Measurements from ENCODE around the gene FOXE1.

FOXE1 gene

DNA sequence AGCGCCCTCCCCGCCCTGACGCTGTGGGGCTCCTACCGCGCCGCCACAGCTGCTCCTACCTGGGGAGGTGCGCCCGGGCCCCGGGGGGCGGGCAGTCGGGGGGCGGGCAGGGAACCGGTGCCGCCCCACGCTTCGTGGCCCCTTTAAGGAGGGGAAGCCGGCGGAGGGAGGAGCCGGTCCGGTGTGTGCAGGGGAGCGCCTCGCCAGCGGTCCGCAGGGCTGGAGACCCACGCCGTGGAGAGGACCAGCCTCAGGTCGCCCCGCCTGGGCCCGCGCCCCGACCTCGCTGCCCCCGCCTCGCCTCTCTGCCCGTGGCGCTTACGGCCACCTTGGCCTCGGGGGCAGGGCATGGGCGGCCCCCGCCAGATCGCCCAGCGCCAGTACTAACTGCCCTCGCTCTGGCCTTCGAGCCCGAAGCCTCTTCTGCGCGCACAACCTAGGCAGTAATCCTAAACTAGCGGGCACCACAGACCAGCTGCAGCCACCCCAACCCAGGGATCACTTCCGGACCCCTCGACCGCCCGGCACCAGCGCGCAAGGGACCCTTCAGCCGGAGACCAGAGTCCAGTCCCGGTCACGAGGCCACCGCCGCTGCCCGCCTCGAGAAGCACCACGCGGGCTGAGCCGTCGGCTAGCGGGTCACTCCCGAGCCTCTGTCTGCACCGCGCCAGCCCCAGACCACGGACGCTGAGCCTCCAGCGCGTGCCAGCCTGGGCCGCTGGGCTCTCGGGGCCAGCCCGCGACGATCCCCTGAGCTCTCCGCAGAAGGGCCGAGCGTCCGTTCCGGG is at the start of gene FOXE1:
Gene FOXE1 (plus strand): TSS at position 171 of the 788 bp plus-strand sequence. CDS start 689 bp downstream, outside the sequence.
- no peak for DNase-seq (ENCODE audit: low spot score)

DNA sequence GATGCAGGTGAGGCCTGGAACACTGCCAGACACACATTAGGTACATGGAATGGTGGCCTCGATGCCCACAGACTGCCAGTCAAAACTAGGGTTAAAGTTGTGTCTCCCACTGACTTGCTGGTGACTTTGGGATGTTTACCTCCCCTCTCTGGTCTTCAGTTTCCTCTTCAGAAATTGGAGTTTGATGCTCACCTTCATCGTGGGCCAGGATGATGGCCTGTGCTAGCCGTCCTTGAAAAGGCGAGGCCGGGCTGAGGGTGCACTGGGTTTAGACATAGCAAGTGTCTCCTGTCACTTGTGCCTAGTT is 49.0 kb upstream of the FOXE1 start:
- no peak for DNase-seq (ENCODE audit: low spot score)

DNA sequence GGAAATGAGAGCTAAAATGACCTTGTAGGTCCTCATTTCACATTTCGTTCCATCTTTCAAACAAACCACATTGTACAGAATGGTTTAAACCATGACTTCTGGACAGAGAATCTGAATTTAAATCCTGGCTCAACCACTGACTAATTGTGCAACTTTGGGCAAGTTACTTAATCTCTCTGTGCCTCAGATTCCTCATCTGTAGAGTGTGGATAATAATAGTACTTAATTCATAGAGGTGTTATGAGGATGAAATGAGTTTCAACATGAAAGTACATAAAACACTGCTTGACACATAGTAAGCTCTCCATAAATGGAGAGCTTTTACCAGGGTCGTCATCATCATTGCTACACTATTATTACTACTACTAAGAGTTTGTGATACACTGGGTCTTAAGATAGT is 46.3 kb upstream of the FOXE1 start:
- no peak for DNase-seq (ENCODE audit: low spot score)

DNA sequence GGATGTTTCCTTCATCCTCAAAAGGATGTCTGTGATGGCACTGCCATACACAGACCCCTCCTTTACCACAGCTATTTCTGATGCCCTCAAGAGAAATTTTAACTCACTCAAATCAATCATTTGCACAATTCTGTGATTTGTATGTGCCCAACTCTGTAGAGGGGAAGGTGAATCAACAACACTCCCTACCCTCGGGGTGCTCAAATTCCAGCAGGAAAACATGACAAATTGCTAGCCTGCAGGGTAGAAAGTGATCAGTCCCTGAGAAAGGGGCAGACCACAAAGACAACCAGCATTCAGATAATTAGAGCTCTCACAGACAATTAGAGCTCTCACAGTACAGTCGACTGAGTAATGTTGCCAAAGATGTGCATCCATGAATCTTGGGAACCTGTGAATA is 45.3 kb upstream of the FOXE1 start:
- no peak for DNase-seq (ENCODE audit: low spot score)

DNA sequence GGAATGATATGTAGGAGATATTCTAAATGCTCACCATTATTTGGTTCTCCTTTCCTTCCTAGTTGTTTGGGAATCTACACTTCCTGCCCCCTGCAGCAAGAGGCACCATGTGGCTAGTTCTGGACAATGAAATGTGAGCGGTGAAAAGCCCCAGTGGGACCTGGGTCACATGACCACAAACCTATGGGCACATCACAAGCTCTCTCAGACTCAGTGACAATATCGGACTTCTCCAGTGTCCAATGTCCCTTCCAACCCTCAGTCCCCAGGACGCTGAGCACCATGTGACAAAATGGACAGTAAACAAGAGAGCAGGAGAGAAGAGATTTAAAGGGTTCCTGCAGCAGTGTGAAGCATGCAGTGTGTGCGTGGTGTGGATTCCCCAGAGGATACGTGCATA is 44.6 kb upstream of the FOXE1 start:
- DNase-seq (ENCODE audit: low spot score) = no peak

DNA sequence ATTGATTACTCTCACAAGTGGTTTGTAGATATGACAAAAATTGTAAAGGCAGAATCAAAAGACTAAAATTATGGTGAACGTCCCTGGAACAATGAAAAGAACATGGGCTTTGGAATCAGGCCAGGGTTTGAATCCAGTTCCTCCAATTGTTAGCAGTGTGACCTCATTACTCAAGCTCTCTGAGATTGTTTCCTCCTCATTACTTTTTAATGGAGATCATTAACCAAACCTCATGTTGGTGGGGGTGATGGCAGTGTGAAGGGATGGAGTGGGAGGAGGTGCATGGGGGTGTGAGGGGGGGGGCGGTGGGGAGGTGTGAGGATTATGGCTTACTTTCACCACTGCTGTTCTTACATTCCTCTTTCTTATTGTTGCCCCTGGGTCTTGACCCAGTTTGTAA is 44.1 kb upstream of the FOXE1 start:
- DNase-seq (ENCODE audit: low spot score) = no peak

DNA sequence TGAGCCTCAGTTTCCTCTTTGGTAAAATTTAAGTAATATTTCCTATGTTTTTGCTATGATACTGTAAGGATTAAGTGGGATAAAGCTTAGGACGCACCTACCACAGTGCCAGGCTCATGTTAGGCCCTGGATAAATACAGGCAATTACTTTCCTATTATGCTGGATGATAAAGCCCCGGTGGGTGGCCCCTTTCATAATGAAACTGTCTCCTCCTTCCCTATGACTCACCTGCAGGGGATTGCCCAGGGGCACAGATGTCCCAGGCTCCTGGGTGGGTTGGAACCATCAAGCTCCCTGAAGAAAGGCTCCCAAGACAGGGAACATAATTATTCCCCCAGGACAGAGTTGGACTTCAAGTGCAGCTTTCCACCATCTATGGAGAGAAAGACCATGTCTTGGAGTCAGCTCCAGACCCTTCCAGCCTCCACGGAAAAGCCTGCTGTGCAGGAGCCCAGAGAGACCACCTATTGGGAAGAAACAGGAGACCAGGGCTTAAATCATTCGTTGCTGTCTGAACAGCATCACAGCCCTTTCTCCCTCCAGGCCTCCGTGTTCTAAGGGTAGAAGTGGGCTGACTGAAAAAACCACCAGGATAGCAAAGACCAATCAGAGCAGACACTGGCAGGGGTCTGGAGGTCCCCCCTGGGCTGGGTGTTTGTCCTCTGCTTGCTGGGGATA is 43.2 kb upstream of the FOXE1 start:
- DNase-seq (ENCODE audit: low spot score) = no peak

DNA sequence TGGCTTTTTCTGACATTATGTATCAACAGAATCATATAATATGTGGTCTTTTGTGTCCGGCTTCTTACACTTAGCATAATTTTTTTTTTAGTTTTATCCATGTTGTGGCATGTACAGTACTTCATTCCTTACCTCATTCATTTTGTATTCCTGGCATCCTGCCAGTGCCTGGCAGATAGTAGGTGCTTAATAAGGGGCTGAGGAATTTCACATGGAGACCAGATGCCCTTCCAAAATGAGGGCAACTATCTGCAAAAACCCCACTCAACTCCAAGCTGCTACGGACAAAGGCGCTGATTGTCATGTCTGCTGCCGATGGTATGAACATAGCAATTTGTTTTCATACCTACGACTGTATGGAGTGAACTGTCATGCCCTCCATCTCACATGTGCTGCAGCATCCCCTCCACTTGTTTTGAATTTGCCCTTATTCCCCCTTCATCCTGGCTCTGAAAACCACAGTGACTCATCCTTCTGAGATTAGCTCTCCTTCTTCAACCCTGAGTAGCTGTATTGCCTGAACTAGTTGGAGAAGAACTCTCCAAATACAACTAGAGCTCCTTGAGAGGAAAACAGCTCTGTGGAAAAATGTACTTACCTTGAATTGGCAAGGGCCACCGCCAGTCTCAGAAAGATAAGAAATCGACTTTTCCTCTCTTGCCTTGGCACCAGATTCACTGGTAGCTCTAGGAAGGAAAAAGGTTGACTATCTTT is 41.3 kb upstream of the FOXE1 start:
- DNase-seq (ENCODE audit: low spot score) = no peak

DNA sequence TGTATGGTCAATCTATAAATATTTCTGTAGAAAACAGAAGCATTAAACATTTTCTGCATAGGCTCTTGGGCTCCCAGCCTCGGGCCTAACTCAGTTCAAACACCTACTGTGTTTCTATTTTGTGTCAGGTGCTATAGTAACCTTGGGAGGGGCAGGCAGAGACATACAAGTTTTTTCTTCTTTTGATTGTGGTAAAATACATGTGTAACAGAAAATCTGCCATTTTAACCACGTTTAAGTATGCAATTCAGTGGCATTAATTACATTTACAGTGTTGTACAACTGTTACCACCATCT is 40.8 kb upstream of the FOXE1 start:
- DNase-seq (ENCODE audit: low spot score) = no peak

DNA sequence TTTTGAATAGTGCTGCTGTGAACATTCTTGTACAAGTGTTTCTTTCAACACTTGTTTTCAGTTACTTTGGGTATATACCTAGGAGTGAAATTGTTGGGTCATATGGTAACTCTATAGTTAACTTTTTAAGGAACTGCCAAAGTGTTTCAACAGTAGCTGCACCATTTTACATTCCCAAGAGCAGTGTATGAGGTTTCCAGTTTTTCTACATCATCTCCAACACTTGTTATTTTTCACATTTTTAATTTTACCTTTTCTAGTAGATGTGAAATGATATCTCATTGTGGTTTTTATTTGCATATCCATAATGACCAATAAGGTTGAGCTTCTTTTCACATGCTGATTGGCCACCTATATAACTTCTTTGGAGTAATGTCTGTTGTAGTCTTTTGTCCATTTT is 40.0 kb upstream of the FOXE1 start:
- no peak for DNase-seq (ENCODE audit: low spot score)

DNA sequence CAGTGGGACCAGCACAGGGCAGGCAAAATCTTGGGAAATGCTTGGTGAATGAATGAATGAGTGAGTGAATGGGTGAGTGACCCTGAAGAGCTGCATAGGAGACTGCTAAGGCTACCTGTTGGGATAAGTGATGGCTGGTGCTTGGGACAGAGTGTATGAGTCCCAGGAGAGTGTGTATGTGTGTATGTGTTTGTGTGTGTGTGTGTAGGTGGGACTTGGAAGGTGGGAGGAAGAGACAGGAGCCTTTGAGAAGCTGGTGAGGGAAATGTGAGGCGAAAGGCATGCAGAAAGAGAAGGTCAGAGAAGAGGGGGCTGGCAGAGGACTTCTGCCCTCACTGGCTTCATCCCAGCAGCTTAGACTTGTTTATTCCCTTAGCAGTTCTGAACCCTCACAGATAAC is 33.3 kb upstream of the FOXE1 start:
- DNase-seq (ENCODE audit: low spot score) = no peak

DNA sequence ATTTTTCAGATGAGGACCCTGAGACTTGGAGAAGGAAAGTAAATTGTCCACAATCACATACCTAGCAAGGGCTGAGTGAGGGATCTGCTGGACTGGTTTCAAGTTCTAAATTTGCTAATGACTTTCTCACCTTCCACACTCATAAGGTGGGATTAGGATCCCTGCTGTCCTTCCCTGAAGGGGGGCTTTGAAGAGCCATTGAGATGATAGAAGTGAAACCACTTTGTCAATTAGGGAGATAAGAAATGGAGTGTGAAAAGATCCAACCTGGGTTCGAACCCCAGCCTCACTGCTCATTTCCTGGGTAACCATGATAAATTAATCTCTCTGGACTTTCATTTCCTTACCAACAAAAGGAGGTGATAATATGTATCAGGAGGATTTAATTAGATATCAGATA is 32.7 kb upstream of the FOXE1 start:
- DNase-seq (ENCODE audit: low spot score) = no peak

DNA sequence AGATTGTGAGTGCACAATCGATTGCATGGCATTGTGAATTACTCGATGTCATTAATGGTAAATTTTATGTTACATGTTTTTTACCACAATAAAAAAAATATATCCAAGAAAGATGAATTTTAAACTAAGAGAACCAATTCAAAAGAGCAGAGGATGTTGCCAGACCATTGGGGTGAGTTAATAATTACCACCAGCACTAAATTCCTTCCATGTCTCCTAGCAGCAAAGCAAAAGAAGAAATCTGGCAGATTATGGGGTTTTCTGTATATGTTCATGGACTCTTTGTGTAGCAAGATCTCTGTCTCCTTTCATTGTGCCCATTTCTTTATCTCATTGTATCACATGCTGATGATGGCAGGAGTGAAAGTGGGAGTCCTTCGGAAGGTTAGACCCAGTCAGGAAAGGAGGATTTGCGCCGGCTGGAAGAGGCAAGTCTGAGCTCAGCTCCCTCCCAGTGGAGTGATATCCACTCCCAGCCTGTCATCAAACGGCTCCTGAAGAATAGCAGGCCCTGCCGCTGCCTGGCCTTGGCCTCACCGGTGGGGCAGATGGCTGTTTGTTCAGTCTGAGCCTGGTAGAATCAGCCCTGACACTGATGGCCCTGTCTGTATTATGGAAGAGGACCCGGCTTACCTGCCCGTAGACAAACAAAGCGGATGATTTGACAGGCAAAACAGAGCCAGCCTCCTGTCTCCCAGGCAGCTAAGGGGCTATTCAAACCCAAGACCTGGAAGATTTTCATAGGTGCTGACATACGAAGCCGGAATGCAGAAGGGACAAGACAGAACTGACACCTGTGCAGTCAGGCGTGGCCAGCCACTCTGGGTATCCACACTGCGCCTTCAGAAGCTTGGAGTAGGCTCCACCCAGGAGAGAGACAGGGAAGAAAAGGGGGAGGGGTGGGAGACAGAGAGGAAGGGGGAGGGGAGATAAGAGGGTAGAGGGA is 21.9 kb upstream of the FOXE1 start:
- no peak for DNase-seq (ENCODE audit: low spot score)

DNA sequence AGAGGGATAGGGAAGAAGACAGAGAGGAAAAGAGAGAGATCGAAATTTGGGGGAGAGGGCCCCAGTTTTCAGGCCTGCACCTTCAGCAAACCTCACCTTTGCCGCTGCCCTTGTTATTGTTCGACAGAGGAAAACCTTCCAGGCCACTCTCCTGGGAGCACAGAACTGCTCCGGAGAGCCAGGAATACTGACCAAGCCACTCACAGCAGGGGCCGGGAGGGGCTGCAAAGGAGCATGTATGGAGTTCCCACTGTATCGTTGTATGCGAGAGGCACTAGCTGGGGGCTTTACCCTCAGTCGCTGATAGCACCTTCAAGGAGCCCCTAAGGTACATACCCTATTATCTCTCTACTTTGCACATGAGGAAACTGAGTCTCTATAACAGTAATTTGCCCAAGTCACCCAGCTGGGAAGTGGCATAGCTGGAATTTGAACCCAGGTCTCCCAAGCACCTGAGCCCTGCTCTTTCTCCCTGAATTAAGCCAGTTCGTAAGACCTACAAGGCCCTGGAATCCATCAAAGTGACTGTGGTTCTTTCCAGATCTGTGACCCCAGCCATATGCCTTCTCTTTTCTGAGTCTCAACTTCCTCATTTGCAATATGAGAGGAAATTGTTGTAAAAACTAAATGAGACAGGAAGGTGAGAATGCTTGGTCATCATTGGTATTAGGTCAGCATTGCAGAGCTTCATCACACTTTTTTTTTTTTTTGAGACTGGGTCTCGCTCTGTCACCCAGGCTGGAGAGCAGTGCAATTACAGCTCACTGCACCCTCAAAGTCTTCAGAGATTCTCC is 21.0 kb upstream of the FOXE1 start:
- no peak for DNase-seq (ENCODE audit: low spot score)

DNA sequence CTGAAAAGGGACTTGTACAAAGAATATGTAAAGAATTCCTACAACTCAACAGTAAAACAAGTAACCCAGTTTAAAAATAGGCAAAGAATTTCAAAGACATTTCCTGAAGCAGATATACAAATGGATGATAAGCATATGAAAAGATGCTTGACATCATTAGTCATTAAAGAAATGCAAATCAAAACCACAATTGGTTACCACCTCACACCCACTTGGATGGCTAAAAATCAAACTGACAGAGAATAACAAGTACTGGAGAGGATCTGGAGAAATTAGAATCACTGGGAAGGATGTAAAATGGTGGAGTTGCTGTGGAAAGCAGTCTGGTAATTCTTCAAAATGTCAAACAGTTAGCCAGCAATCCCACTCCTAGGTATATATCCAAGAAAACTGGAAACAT is 12.5 kb upstream of the FOXE1 start:
- no peak for DNase-seq (ENCODE audit: low spot score)

DNA sequence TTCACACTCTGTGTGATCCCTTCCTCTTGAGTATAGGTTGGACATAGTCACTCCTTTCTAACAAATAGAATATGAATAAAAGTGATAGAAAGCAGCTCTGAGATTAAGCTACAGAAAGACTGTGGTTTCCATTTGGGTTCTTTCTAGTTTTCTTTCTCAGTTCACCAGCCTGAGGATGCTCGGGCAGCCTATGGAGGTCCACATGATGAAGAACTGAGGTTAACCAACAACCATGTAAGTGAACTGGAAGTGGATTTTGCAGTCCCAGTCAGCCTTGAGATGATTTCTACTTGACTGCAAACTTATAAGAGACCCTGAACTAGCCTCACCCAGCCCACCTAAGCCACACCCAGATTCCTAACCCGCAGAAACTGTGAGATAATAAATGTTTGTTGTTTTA is 10.1 kb upstream of the FOXE1 start:
- no peak for DNase-seq (ENCODE audit: low spot score)

DNA sequence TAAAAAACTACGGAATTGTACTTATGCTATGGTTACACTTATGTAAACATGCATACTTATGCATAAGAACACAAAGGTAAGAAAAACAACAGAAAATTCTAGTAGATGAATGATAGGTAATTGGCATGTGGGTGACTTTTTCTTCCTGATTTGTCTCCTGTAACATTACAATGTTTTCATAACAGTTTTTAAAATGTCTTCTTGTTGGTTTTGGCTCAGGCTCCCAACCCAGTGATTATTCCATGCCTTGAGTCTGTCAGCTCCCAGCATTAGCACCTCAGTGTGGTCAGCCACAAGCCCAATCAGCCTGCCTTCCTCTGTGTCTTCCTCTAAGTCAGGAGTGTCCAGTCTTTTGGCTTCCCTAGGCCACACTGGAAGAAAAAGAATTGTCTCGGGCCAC is 7.9 kb upstream of the FOXE1 start:
- DNase-seq (ENCODE audit: low spot score) = no peak

DNA sequence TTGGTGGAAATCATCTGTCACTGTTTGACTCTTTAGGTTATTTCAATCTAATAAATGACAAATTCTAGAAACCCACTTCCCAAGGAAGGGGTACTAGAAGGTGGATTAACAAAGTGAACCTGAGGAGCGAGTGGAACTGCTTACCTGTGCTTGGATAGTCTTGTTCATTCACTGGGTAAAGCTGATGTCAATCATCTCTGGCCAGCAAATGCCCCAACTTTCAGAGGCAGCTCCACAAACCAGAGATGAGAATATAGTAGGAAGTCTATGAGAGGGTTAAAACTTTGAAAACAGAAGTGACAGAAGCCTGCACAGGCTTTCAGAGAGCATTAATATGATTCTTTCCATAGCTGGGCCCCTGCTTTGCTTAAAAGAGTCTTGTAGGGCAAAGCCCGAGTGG is 7.3 kb upstream of the FOXE1 start:
- no peak for DNase-seq (ENCODE audit: low spot score)

DNA sequence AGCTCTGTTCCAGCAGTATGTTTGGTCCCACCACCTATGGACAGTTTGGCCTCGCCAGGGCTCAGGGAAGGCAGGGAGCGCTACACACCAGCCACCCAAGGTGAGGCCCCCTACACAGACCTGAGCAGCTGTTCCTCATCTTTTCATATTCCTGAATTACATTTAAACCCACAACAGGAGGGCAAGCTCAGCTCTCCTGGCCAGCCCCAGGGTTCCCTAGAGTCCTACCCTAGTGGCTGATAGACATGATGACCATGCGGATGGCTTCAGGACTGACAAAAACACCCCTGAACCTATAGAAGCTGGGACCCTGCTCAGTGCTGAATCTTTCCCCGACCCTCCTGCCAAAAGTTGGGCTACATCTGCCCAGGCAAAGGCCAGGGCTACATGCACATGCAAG is 6.7 kb upstream of the FOXE1 start:
- DNase-seq (ENCODE audit: low spot score) = no peak

DNA sequence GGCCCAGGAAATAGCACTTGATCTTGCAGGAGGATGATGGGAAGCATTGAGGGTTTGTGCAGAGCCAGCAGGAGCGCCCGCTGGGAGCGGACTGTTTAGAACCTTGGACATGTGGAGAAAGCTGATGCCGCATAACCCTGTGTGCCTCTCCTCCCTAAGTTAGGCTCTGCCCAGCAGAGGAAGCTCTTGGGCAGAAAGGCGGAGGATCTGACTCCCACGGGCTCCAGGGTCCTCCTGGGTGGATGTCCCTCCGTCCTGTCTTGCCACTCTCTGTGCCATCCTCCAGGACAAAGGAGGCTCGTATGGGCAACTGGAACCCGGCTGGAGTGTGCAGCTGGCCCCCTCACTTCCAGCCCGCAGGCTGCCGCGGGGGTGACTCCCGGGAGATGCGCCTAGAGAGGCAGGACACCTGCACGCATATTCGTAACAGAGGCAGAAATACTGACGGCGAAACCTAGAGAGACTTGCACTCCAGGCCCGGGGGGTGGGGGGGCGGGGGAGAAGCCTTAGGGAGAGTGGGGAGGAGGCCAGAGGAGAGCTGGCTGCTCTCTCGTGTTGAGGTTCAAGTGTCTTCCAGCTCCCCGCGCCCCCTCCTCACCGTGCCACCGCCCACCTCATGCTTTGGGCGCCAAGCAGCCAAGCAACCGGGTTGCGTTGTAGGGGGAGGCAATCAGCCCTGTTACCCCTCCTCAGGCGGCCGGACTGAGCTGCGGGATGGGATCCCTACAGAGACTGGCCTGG is 5.4 kb upstream of the FOXE1 start:
- no peak for DNase-seq (ENCODE audit: low spot score)

DNA sequence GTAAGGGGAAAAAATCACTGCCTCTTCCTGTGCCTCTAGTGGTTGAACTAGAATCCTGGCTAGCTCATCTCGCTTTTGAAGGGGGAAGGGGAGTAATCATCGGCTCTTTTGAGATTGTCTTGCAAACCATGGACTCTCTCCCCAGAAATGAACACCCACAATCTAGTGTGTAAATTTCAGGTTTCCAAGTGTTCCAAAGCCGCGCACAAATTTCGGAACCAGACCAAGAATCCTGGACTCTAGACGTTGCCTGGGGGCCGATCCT is 4.9 kb upstream of the FOXE1 start:
- DNase-seq (ENCODE audit: low spot score) = no peak

Measured in Ammon's horn (tissue), 1 donor.